VCaP (cell line): ENCODE measurements around the gene RERG.
A peak's percentile ranks its signal among the peaks of the same experiment; 100 is the strongest.

ENCODE experiments used
- H3K27ac ChIP-seq: fragments of 450-650 bp; 2 replicates; pipeline ENCODE4 v1.5.1; 2017
- TF ChIP-seq, protein P1 (sequence below): fragments of 450-650 bp; conservative IDR thresholded peaks from 2 replicates; pipeline ENCODE4 v1.5.1; 2017; ENCODE audit warnings: mild to moderate bottlenecking, moderate library complexity

Gene RERG

DNA sequence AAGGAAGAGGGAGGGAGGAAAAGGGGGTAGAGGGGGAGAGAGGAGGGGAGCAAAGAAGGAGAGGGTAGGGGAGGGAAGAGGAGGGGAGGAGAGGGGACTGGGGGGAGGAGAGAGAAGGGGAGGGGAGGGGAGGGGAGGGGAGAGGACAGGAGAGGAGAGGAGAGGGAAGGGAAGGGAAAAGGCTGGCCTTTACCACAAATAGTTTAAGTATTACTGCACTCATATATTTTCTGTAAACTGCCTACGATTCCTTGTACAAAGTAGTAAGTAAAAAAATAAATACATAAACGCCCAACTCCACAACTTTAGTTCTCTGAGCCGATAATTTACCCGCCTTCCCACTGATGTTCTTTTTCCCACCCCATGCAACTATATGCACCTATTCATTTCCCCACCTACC lies 23.7 kb upstream of the RERG start:
- peak overlapping the region; percentile 86 for H3K27ac ChIP-seq
- TF ChIP-seq, protein P1, sequence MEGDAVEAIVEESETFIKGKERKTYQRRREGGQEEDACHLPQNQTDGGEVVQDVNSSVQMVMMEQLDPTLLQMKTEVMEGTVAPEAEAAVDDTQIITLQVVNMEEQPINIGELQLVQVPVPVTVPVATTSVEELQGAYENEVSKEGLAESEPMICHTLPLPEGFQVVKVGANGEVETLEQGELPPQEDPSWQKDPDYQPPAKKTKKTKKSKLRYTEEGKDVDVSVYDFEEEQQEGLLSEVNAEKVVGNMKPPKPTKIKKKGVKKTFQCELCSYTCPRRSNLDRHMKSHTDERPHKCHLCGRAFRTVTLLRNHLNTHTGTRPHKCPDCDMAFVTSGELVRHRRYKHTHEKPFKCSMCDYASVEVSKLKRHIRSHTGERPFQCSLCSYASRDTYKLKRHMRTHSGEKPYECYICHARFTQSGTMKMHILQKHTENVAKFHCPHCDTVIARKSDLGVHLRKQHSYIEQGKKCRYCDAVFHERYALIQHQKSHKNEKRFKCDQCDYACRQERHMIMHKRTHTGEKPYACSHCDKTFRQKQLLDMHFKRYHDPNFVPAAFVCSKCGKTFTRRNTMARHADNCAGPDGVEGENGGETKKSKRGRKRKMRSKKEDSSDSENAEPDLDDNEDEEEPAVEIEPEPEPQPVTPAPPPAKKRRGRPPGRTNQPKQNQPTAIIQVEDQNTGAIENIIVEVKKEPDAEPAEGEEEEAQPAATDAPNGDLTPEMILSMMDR, result no peak

DNA sequence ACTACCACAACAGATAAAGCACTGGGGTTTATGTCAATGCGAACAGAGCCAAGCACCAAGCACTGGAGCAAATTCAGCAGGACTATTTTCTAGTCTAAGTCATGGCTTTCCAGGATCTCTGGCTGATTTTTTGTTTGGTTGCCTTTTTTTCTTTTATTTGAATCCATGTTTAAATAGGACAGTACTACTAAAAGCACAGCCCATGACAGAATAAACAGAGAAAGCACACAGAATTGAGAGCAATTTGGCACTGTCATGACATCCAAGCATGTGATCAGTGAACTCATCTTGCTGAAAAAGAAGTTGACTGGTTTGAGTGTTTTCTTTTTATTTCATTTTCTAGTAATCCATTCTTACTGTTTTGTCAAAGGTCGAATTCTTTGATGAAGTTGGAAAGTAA lies 23.1 kb upstream of the RERG start:
- TF ChIP-seq, protein P1, result no peak
- peak overlapping the region; percentile 86 for H3K27ac ChIP-seq

DNA sequence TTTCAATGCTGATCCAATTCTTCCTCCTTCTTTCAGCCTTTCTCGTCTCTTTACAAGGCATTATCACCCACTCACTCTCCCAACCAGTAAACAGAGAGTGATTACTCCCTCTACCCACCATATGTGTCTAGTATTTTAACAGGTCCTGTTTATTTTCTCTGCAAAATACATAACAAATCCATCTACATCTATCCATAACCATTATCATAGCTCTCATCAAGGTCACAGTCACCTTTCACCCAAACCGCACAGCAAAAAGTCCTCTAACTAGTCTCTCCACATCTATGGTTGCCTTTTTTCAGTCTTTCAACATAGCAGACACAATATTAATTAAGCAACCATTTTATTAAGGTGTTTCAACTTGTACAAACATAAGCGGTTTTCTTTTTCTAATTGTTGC lies 21.9 kb upstream of the RERG start:
- peak overlapping the region; percentile 86 for H3K27ac ChIP-seq
- TF ChIP-seq, protein P1, result no peak

DNA sequence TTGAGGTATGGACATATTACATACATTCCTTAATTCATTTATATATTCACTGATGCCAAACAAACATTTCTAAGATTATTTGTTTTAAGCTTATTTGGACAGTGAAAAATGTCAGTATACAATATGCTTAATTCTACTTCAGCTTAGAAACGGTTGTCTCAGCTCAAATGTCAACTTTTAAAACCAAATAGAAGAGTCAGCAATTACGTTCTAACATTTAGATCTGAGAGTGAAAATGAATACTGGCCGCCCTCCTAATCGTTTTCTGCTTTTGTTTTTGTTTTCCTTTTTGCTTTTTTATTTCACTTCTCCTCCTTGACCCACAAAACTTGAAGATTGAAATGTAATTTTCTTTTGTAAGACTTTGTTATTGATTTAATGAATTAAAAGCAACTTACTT lies 19.7 kb upstream of the RERG start:
- TF ChIP-seq, protein P1, result no peak
- no peak overlapping the region for H3K27ac ChIP-seq

DNA sequence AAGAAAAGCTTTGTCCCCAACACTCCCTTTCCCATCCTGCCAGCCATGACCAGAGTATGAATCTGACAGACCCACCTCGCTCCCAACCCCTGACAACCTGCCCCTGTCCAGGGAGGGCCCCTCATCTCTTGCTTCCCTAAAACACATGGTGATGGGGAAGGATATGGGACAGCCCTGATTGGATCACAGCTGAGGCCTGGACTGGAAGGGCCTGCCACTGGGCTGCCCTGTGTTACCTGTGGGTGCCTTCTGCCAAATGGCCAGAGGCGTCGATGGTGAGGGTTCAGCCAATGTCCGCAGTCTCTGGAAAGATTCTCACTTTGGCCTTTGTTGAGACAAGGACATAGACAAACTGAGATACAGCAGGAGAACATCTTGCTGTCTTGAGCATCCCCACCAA lies 13.3 kb upstream of the RERG start:
- TF ChIP-seq, protein P1, result no peak
- no peak overlapping the region for H3K27ac ChIP-seq

DNA sequence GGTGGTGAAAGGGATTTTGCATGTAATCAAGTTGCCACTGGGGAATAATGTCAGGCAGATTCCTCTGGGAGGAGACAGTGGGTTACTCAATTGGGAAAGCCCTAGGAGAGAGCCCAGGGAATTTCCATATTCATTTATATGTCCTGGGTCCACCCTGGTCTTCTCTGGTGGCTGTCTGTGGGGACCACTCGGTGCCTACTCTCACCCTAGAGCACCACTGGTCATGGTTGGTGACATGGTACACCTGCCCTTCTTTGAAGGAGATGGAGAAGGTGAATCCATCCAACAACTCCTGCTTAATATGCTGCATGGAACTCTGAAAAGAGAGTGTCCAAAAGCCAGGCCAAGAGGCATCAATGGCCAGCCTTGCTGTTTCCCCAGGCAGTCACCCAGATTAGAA lies 12.8 kb upstream of the RERG start:
- TF ChIP-seq, protein P1, result no peak
- no peak overlapping the region for H3K27ac ChIP-seq

DNA sequence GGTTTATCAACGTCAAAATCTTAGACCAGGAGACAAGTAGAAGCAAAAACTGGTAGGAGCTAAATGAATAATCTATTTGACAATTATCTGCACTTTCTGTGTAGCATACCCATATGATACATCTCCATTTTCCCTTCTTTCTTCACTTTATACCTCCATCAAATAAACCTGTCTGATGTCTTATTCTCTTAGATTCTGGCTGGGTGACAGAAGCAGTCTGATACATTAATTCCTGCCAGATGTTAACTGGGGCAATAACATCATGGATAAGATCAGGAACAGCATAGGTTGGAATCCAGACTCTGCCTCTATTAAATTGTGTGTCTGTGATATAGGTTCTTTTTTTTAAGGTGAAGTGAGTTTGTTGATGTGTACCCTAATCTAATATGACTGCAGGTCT lies 11.7 kb upstream of the RERG start:
- TF ChIP-seq, protein P1, result no peak
- H3K27ac ChIP-seq, result no peak overlapping the region

DNA sequence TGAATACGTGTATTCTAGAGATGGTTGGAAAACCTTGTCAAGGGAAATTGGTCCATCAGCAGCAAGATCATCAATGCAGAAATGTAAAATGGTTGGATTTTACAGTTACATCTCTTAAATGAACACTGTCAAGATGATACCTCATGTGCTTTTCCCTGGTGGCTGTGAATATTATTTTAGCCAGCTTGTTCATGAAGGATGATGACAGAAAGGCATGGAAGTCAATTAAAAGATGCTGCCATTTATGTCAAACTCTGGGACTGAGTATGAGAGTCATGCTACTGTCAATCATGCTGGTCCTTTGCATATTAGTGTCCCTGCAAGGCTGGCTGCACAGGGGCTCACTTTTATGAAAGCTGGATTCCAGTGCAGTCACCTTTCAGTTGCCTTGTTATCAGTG lies 10.3 kb upstream of the RERG start:
- TF ChIP-seq, protein P1, result no peak

More for the DNA sequence above, 10.3 kb upstream of the RERG start:
- no peak overlapping the region for H3K27ac ChIP-seq
